Breast epithelium (tissue), 4 donors: ENCODE results near the gene SYT11. TPM values are rescaled to one million over a fixed set of nuclear protein-coding genes. Genes with fewer than 3 reads are reported as not detected.
A peak's percentile ranks its signal among the peaks of the same experiment; 100 is the strongest.

Experiments used
- DNase-seq, 2 donors: peaks; one replicate each; pipeline ENCODE4 v3.0.0-alpha.2; 2019; ENCODE audit warnings: low spot score in 2 of 2
- H3K27ac ChIP-seq, 2 donors: fragments of 200-600 bp; sonication (generic) in 1 of 2; one replicate each; pipeline ENCODE4 v1.5.1; 2016 to 2019; ENCODE audit warnings: mild to moderate bottlenecking in 1 of 2
- H3K27me3 ChIP-seq, 2 donors: fragments of 200-600 bp; sonication (generic) in 1 of 2; one replicate each; pipeline versions ENCODE4 v1.5.1 to v1.6.0; 2017 to 2019; ENCODE audit warnings: control low read depth in 1 of 2, mild to moderate bottlenecking in 1 of 2
- H3K36me3 ChIP-seq: fragments of 200-600 bp; one replicate; pipeline ENCODE4 v1.5.1; 2019
- H3K4me1 ChIP-seq, 2 donors: fragments of 200-600 bp; sonication (generic); one replicate each; pipeline ENCODE4 v1.5.1; 2016 to 2019; ENCODE audit warnings: control low read depth in 1 of 2
- H3K4me3 ChIP-seq, 3 donors: fragments of 200-600 bp; sonication (generic); 1 replicate in 2 of 3; 2 replicates in 1 of 3; pipeline ENCODE4 v1.5.1; 2016 to 2019; ENCODE audit warnings: mild to moderate bottlenecking in 3 of 3, moderate library complexity in 2 of 3
- H3K9me3 ChIP-seq, 2 donors: fragments of 200-600 bp; sonication (generic) in 1 of 2; one replicate each; pipeline ENCODE4 v1.5.1; 2016 to 2019; ENCODE audit warnings: control low read depth in 1 of 2
- CTCF ChIP-seq, 3 donors: fragments of 450-650 bp; IDR thresholded peaks; one replicate each; pipeline ENCODE4 v1.5.1; 2016 to 2017; ENCODE audit warnings: antibody characterized with exemption in 3 of 3, mild to moderate bottlenecking in 3 of 3, moderate library complexity in 3 of 3
- POLR2A ChIP-seq: fragments of 450-650 bp; IDR thresholded peaks from one replicate; pipeline ENCODE4 v1.6.1; 2016; ENCODE audit warnings: antibody characterized with exemption, mild to moderate bottlenecking, moderate library complexity
- POLR2AphosphoS5 ChIP-seq, 3 donors: sonication (generic); formaldehyde crosslinking; IDR thresholded peaks; one replicate each; pipeline ENCODE4 v1.6.1; 2017; ENCODE audit warnings: antibody characterized with exemption in 3 of 3
- intact Hi-C: fragments of 100-400 bp; cut with DNase I; formaldehyde crosslinking; loops from one replicate; pipeline ENCODE4 v1.15.1; 2023; ENCODE audit warnings: low total_unique reads
- total RNA-seq, 3 donors: library from RNA; depleted of rRNA; stranded (reverse); fragments of >200 nt; gene quantifications; one replicate each; pipeline ENCODE4 v1.1.0, GENCODE V29; 2016

Gene SYT11
- total RNA-seq, 3 donors from 2014 or later = 4.5 to 8.2 (median 5.0) TPM

DNA sequence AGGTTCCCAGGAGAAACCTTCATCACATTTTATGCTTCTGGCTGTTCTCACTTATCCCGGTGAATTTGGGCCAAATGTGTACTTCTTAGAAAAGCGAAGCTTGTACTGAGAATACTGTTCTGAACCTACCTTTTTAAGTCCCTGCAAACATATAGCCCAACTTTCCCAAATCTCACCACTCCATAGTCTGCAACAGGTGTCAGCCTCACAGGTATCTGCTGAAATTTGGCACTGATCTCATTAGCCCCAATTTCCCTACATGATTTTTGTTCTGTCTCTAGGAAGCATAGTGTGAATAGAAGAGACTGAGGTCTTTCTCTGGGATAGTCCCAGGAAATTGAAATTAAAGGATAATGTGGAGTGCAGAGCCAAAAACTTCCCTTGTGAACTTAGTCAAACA, 40.3 kb downstream of the SYT11 start:
- no peaks in the 10 kb centered on the region for H3K4me1 ChIP-seq
- H3K4me3 ChIP-seq = no peak overlapping the region
- no peak overlapping the region for H3K27ac ChIP-seq
- no peaks in the 10 kb centered on the region for H3K27me3 ChIP-seq
- TF ChIP-seq POLR2AphosphoS5 (IDR thresholded peaks at IDR 0.05) (no peak), CTCF (IDR thresholded peaks at IDR 0.05) (no peak), POLR2A (no peak)
- no peak for DNase-seq
- no peaks in the 10 kb centered on the region for H3K9me3 ChIP-seq
- intact Hi-C loops = loop anchor here (10.0 kb wide), 1 partner anchor 1715 kb away; no protein-coding TSS in a partner anchor
- H3K36me3 ChIP-seq = peaks cover 5% of the 10 kb centered on the region

GRCh38 chr1:155900161-155900560, 40.8 kb downstream of the SYT11 start:
- no peaks in the 10 kb centered on the region for H3K27me3 ChIP-seq
- intact Hi-C loops = loop anchor here (10.0 kb wide), 1 partner anchor 1715 kb away; no protein-coding TSS in a partner anchor
- H3K36me3 ChIP-seq = peaks cover 5% of the 10 kb centered on the region
- H3K4me1 ChIP-seq = no peaks in the 10 kb centered on the region
- no peak for DNase-seq
- no peak for TF ChIP-seq POLR2AphosphoS5 (IDR thresholded peaks at IDR 0.05)
- no peak for TF ChIP-seq CTCF (IDR thresholded peaks at IDR 0.05)
- TF ChIP-seq POLR2A = no peak
- H3K9me3 ChIP-seq = no peaks in the 10 kb centered on the region
- no peak overlapping the region for H3K4me3 ChIP-seq
- no peak overlapping the region for H3K27ac ChIP-seq

DNA sequence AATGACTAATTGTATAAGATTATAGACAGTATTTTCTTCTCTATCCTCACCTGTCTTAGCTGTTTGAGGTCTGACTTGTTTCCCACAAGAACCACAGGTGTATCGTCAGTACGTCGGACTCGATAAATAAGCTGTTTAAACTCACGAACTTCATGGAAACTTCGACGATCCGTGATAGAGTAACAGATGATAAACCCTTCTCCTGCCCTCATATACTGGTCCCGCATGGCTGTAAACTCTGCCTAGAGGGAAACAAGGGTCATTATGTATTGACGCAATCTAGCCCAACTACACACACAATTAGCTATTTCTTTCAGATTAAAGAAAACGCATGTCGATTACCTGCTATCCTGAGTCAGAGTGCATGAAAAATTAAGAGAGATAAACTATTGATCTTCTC, 44.9 kb downstream of the SYT11 start:
- Histone ChIP-seq H3K4me3 (no peak overlapping the region), H3K9me3 (no peaks in the 10 kb centered on the region), H3K4me1 (no peaks in the 10 kb centered on the region), H3K27ac (no peak overlapping the region), H3K36me3 (peaks cover 5% of the 10 kb centered on the region), H3K27me3 (no peaks in the 10 kb centered on the region)
- intact Hi-C loops = loop anchor here (10.0 kb wide), 1 partner anchor 1719 kb away; no protein-coding TSS in a partner anchor
- no peak for DNase-seq
- TF ChIP-seq POLR2A = no peak
- TF ChIP-seq POLR2AphosphoS5 (IDR thresholded peaks at IDR 0.05) = no peak
- TF ChIP-seq CTCF (IDR thresholded peaks at IDR 0.05) = no peak

DNA sequence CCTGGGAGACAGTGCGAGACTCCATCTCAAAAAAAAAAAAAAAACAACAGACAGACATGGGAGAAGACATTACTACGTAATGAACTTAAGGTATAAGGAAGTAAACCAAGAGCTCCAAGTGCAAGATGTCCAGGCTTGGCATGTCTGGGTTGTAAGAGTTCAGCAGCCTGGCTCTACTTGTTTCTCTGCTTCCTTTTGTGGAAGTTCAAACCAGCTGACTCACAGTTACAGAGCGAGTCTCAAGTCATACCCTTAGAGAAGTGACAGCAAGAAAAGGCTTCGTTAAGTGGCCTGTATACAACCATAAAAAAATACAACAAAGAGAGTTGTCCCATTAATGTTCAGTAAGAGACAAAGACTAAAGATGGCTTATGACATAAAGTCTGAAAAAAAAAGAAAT, 50.5 kb downstream of the SYT11 start:
- no peaks in the 10 kb centered on the region for H3K36me3 ChIP-seq
- H3K27me3 ChIP-seq = no peaks in the 10 kb centered on the region
- no peak for TF ChIP-seq POLR2AphosphoS5 (IDR thresholded peaks at IDR 0.05)
- no peak for TF ChIP-seq POLR2A
- no peak for TF ChIP-seq CTCF (IDR thresholded peaks at IDR 0.05)
- H3K27ac ChIP-seq = peak overlapping the region; percentile 96 to 97
- DNase-seq = peak in 1 of 2 donors; percentile 56
- no peaks in the 10 kb centered on the region for H3K9me3 ChIP-seq
- intact Hi-C loops = loop anchor here (10.0 kb wide), 1 partner anchor 1725 kb away; no protein-coding TSS in a partner anchor
- H3K4me3 ChIP-seq = peak overlapping the region; percentile 70 to 90 (median 85)
- no peaks in the 10 kb centered on the region for H3K4me1 ChIP-seq

- peak overlapping the region; percentile 70 to 90 (median 85) for H3K4me3 ChIP-seq
- no peaks in the 10 kb centered on the region for H3K36me3 ChIP-seq
- H3K27me3 ChIP-seq = no peaks in the 10 kb centered on the region
- H3K9me3 ChIP-seq = no peaks in the 10 kb centered on the region
- H3K4me1 ChIP-seq = no peaks in the 10 kb centered on the region
- TF ChIP-seq POLR2A (no peak), CTCF (IDR thresholded peaks at IDR 0.05) (no peak), POLR2AphosphoS5 (IDR thresholded peaks at IDR 0.05) (no peak)
- peak overlapping the region; percentile 96 to 97 for H3K27ac ChIP-seq
- DNase-seq = no peak
- intact Hi-C loops = no loop called here
Observed at GRCh38 chr1:155910621-155911121, 51.3 kb downstream of the SYT11 start.
